ENCODE data around the gene CCND1. TPM values are rescaled to one million over a fixed set of nuclear protein-coding genes. Genes with fewer than 3 reads are reported as not detected.

CCND1 gene
- total and polyA plus RNA-seq, 7 donors: 7.7 to 56.8 (median 15.0) TPM

- intact Hi-C loops (cut with DNase I): no loop called here
- DNase-seq: no peak
Observed at GRCh38 chr11:69657456-69657910, 16.5 kb downstream of the CCND1 start.

DNA sequence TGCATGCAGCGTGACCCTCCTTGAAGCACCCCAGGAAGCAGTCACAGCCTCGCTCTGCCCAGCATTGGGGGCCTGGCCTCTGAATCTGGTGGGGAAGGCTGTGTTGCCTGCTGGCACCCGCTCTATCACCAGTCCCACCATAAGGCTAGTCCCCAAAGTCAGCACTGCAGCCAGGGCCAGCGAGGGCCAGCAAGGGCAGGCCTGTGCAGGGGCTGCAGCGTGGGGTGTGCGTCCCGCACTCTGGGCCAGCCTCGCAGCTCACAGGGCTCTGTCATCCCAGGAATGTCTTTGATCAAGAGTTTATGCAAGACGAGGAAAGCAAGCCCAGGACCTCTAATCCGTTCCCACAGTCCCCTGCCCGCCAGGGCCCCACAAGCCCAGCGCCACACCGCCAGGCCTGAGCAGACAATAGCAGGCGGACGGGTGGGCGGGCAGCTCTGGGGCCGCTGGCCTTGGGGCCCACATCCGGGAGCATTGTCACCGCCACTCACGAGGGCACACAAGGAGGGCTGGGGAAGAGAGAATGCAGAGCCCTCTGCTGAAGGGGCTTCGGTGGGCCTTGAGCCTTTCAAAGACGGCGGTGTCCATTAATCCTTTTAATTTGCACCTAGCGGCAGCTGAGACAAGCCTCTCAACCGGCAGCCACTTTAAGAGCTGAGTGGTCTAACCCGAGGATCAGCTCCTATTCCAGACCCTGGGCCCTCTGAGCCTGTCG is 17.1 kb downstream of the CCND1 start:
- no peak overlapping the region for H3K27ac ChIP-seq
- H3K4me3 ChIP-seq: no peak overlapping the region
- H3K36me3 ChIP-seq: peaks cover 0 to 29% (median 2%) of the 10 kb centered on the region in 4 donors
- TF ChIP-seq EP300 (IDR thresholded peaks at IDR 0.05): no peak
- no peak for TF ChIP-seq POLR2A (IDR thresholded peaks at IDR 0.05)
- no peak for TF ChIP-seq POLR2AphosphoS5 (IDR thresholded peaks at IDR 0.05)
- H3K4me1 ChIP-seq: peaks cover 0 to 10% (median 3%) of the 10 kb centered on the region in 4 donors
- H3K27me3 ChIP-seq: no peaks in the 10 kb centered on the region
- 73 to 83% methylated on average over 27 of the region's 27 CpGs for WGBS, 2 donors
- DNase-seq: no peak
- intact Hi-C loops (cut with DNase I): no loop called here
- H3K9me3 ChIP-seq: no peaks in the 10 kb centered on the region

More at GRCh38 chr11:69657456-69657910, 16.5 kb downstream of the CCND1 start:
- WGBS, 2 donors: 87 to 92% methylated on average over 14 of the region's 14 CpGs
- Histone ChIP-seq H3K4me1 (peaks cover 0 to 10% (median 3%) of the 10 kb centered on the region in 4 donors), H3K4me3 (no peak overlapping the region), H3K36me3 (peaks cover 0 to 32% (median 2%) of the 10 kb centered on the region in 4 donors), H3K9me3 (no peaks in the 10 kb centered on the region), H3K27ac (no peak overlapping the region), H3K27me3 (no peaks in the 10 kb centered on the region)
- TF ChIP-seq, protein P1, sequence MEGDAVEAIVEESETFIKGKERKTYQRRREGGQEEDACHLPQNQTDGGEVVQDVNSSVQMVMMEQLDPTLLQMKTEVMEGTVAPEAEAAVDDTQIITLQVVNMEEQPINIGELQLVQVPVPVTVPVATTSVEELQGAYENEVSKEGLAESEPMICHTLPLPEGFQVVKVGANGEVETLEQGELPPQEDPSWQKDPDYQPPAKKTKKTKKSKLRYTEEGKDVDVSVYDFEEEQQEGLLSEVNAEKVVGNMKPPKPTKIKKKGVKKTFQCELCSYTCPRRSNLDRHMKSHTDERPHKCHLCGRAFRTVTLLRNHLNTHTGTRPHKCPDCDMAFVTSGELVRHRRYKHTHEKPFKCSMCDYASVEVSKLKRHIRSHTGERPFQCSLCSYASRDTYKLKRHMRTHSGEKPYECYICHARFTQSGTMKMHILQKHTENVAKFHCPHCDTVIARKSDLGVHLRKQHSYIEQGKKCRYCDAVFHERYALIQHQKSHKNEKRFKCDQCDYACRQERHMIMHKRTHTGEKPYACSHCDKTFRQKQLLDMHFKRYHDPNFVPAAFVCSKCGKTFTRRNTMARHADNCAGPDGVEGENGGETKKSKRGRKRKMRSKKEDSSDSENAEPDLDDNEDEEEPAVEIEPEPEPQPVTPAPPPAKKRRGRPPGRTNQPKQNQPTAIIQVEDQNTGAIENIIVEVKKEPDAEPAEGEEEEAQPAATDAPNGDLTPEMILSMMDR (IDR thresholded peaks at IDR 0.05): no peak
- TF ChIP-seq POLR2A (IDR thresholded peaks at IDR 0.05) (no peak), POLR2AphosphoS5 (IDR thresholded peaks at IDR 0.05) (no peak), EP300 (IDR thresholded peaks at IDR 0.05) (no peak)

DNA sequence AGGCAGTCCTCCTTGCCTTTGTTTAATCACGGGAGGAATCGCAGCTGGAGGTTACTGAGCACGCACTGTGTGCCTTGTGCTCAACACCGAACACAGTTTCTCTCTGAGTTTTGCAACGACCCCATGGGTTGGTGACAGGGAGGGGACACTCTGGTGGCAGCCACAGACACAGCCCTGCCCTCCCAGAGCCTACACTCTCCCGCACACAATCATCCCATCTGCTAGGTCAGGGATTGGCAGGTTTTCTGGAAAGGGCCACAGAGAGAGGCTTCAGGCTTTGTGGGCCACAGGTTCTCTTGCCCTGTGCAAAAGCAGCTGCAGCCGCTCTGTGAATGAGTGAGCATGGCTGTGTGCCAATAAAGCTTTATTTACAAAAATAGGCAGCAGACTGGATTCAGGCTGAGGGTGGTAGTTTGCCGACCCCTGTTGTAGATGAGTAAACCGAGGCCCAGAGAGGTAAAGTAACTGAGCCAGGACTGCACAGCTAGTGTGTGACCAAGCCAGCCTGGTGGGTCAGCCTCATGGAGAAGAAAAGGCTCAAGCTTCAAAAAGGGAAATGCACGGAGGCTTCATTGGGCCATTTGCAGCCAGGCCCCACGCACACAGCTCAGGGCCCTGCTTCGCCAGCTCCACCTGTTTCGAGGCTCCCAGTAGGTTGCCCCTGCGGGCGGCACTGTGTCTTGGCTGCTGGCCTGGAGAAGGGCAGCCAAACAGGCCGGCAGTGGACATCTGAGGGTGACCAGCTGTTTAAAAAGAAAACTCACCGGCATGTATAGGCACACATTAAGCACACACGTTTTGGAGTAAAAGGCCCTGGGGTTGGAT is 17.9 kb downstream of the CCND1 start:
- no peak for DNase-seq
- TF ChIP-seq EP300 (IDR thresholded peaks at IDR 0.05) (no peak), POLR2A (IDR thresholded peaks at IDR 0.05) (no peak), POLR2AphosphoS5 (IDR thresholded peaks at IDR 0.05) (no peak)
- TF ChIP-seq, protein P1 (IDR thresholded peaks at IDR 0.05): no peak
- Histone ChIP-seq H3K4me1 (peaks cover 0 to 10% (median 3%) of the 10 kb centered on the region in 4 donors), H3K27me3 (no peaks in the 10 kb centered on the region), H3K9me3 (no peaks in the 10 kb centered on the region), H3K36me3 (peaks cover 0 to 28% (median 6%) of the 10 kb centered on the region in 4 donors), H3K27ac (no peak overlapping the region), H3K4me3 (no peak overlapping the region)
- 85 to 88% methylated on average over 18 of the region's 18 CpGs for WGBS, 2 donors
- intact Hi-C loops (cut with DNase I): no loop called here

DNA sequence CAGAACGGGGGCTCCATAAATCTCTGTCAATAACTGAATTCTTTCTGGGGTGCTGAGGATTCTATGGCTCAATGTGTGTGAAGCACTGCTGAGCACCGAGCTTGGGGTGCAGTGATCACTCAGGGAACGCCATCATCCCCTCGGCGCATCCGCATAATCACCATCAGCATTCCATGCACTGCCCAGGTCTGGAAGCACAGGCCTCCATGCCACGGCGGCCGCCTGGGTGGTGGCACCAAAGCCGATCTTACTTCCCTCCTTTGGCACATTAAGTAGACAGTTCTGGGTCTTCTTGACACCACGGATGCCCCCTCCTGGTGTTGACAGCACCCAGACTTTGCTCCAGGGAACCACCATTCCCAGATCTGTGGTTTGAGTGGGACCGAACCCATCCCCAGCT is 18.6 kb downstream of the CCND1 start:
- Histone ChIP-seq H3K4me1 (peaks cover 0 to 10% (median 3%) of the 10 kb centered on the region in 4 donors), H3K4me3 (no peak overlapping the region), H3K27me3 (no peaks in the 10 kb centered on the region), H3K27ac (no peak overlapping the region), H3K36me3 (peaks cover 0 to 28% (median 8%) of the 10 kb centered on the region in 4 donors), H3K9me3 (no peaks in the 10 kb centered on the region)
- intact Hi-C loops (cut with DNase I): no loop called here
- TF ChIP-seq, protein P1 (IDR thresholded peaks at IDR 0.05): no peak
- TF ChIP-seq POLR2A (IDR thresholded peaks at IDR 0.05) (no peak), EP300 (IDR thresholded peaks at IDR 0.05) (no peak), POLR2AphosphoS5 (IDR thresholded peaks at IDR 0.05) (no peak)
- 92 to 95% methylated on average over 12 of the region's 12 CpGs for WGBS, 2 donors
- DNase-seq: no peak

DNA sequence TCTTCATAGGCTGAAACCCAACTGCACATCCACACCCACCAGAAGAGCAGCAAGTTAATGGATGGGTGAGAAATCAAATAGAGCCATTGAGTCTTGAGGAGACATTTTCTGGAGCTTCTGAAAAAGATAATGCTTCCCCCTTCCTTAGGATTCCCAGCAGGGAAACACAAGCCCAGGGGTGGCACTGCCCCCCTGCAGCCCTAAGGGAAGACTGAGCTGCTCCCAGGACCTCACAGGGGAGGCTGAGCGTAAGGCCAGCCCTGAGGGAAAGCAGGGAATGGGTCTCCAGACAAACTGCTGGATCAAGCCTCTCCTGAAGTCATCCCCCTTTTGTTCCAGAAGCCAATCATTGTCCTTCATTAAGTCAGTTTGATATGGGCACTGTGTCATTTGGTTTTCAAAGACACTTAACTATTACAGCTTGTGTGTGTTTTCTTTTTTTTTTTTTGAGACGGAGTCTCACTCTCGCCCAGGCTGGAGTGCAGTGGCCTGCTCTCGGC is 19.1 kb downstream of the CCND1 start:
- no peak overlapping the region for H3K27ac ChIP-seq
- peaks cover 0 to 10% (median 3%) of the 10 kb centered on the region in 4 donors for H3K4me1 ChIP-seq
- DNase-seq: no peak
- no peaks in the 10 kb centered on the region for H3K9me3 ChIP-seq
- no peak for TF ChIP-seq POLR2AphosphoS5 (IDR thresholded peaks at IDR 0.05)
- TF ChIP-seq EP300 (IDR thresholded peaks at IDR 0.05): no peak
- TF ChIP-seq, protein P1 (IDR thresholded peaks at IDR 0.05): no peak
- no peak for TF ChIP-seq POLR2A (IDR thresholded peaks at IDR 0.05)
- no peaks in the 10 kb centered on the region for H3K27me3 ChIP-seq
- no peak overlapping the region for H3K4me3 ChIP-seq
- 90 to 93% methylated on average over 4 of the region's 4 CpGs for WGBS, 2 donors
- intact Hi-C loops (cut with DNase I): no loop called here
- H3K36me3 ChIP-seq: peaks cover 0 to 33% (median 8%) of the 10 kb centered on the region in 4 donors
